Liver (tissue), 9 donors: ENCODE measurements around the gene TNFRSF6B. TPM values are rescaled to one million over a fixed set of nuclear protein-coding genes. Genes with fewer than 3 reads are reported as not detected.

Experiments used
- DNase-seq: peaks from one replicate; pipeline ENCODE4 v3.0.0-alpha.2; 2017; ENCODE audit warnings: low spot score
- H3K27ac ChIP-seq, 2 donors: one replicate each; pipeline ENCODE4 v1.7.0; 2013; ENCODE audit warnings: inconsistent platforms in 2 of 2, low read length in 2 of 2, control low read depth in 1 of 2, low read depth in 1 of 2, mild to moderate bottlenecking in 1 of 2
- H3K27me3 ChIP-seq, 4 donors: one replicate each; pipeline versions ENCODE4 v1.6.1 to v1.7.0; 2013; ENCODE audit warnings: low read length in 3 of 4, inconsistent platforms in 1 of 4, mild to moderate bottlenecking in 1 of 4, moderate library complexity in 1 of 4; ENCODE audit not compliant: control insufficient read depth in 4 of 4, insufficient read depth in 4 of 4
- H3K36me3 ChIP-seq, 4 donors: one replicate each; pipeline versions ENCODE4 v1.6.1 to v1.7.0; 2013; ENCODE audit warnings: low read length in 3 of 4, mild to moderate bottlenecking in 3 of 4, low read depth in 1 of 4, moderate library complexity in 1 of 4; ENCODE audit not compliant: control insufficient read depth in 4 of 4, insufficient read depth in 3 of 4
- H3K4me1 ChIP-seq, 4 donors: one replicate each; pipeline versions ENCODE4 v1.6.1 to v1.7.0; 2013; ENCODE audit warnings: low read length in 3 of 4, mild to moderate bottlenecking in 3 of 4, moderate library complexity in 1 of 4; ENCODE audit not compliant: control insufficient read depth in 4 of 4, insufficient read depth in 4 of 4
- H3K4me3 ChIP-seq, 3 donors: one replicate each; pipeline versions ENCODE4 v1.6.1 to v1.7.0; 2013; ENCODE audit warnings: low read length in 3 of 3, control low read depth in 1 of 3, low read depth in 1 of 3, mild to moderate bottlenecking in 1 of 3
- H3K9ac ChIP-seq, 2 donors: one replicate each; pipeline ENCODE4 v1.7.0; 2013; ENCODE audit warnings: low read length in 2 of 2, mild to moderate bottlenecking in 2 of 2, moderate library complexity in 2 of 2, control low read depth in 1 of 2, low read depth in 1 of 2
- H3K9me3 ChIP-seq, 4 donors: one replicate each; pipeline versions ENCODE4 v1.6.1 to v1.7.0; 2013; ENCODE audit warnings: low read length in 3 of 4; ENCODE audit not compliant: control insufficient read depth in 4 of 4
- ATF3 ChIP-seq: IDR thresholded peaks from 2 replicates; pipeline ENCODE4 v1.6.1; 2016; ENCODE audit warnings: antibody characterized with exemption
- CTCF ChIP-seq: fragments of 150-350 bp; IDR thresholded peaks from 2 replicates; pipeline ENCODE4 v1.5.1; 2017; ENCODE audit warnings: improper control_type of control experiment, low read depth, low read length; ENCODE audit not compliant: missing input control
- EGR1 ChIP-seq, 2 donors: IDR thresholded peaks; 2 replicates each; pipeline ENCODE4 v1.6.1; 2016 to 2018; ENCODE audit warnings: antibody characterized with exemption in 2 of 2, low read depth in 2 of 2
- FOXA1 ChIP-seq: IDR thresholded peaks from 2 replicates; pipeline ENCODE4 v1.6.1; 2016; ENCODE audit warnings: antibody characterized with exemption
- FOXA2 ChIP-seq: IDR thresholded peaks from 2 replicates; pipeline ENCODE4 v1.6.1; 2016; ENCODE audit warnings: antibody characterized with exemption
- GABPA ChIP-seq, 2 donors: IDR thresholded peaks in 1 of 2; conservative IDR thresholded peaks in 1 of 2; 2 replicates each; pipeline ENCODE4 v1.6.1; 2016; ENCODE audit warnings: antibody characterized with exemption in 2 of 2, mild to moderate bottlenecking in 1 of 2, moderate library complexity in 1 of 2
- HNF4A ChIP-seq, 2 donors: conservative IDR thresholded peaks; 2 replicates each; pipeline ENCODE4 v1.6.1; 2016; ENCODE audit warnings: antibody characterized with exemption in 2 of 2, mild to moderate bottlenecking in 2 of 2
- HNF4G ChIP-seq: IDR thresholded peaks from 2 replicates; pipeline ENCODE4 v1.6.1; 2016; ENCODE audit warnings: antibody characterized with exemption
- JUND ChIP-seq, 2 donors: IDR thresholded peaks; 2 replicates each; pipeline ENCODE4 v1.6.1; 2016; ENCODE audit warnings: antibody characterized with exemption in 2 of 2
- MAX ChIP-seq: IDR thresholded peaks from 2 replicates; pipeline ENCODE4 v1.6.1; 2016; ENCODE audit warnings: antibody characterized with exemption
- NR2F2 ChIP-seq: IDR thresholded peaks from 2 replicates; pipeline ENCODE4 v1.6.1; 2016; ENCODE audit warnings: antibody characterized with exemption
- RAD21 ChIP-seq, 2 donors: IDR thresholded peaks; 2 replicates each; pipeline ENCODE4 v1.6.1; 2016; ENCODE audit warnings: antibody characterized with exemption in 2 of 2, mild to moderate bottlenecking in 2 of 2
- REST ChIP-seq: IDR thresholded peaks from 2 replicates; pipeline ENCODE4 v1.6.1; 2016; ENCODE audit warnings: antibody characterized with exemption, mild to moderate bottlenecking
- RXRA ChIP-seq, 2 donors: IDR thresholded peaks; 2 replicates each; pipeline ENCODE4 v1.6.1; 2017 to 2018; ENCODE audit warnings: antibody characterized with exemption in 2 of 2, mild to moderate bottlenecking in 1 of 2
- SP1 ChIP-seq: IDR thresholded peaks from 2 replicates; pipeline ENCODE4 v1.6.1; 2018; ENCODE audit warnings: antibody characterized with exemption, mild to moderate bottlenecking
- TAF1 ChIP-seq: conservative IDR thresholded peaks from 2 replicates; pipeline ENCODE4 v1.6.1; 2016; ENCODE audit warnings: antibody characterized with exemption, mild to moderate bottlenecking
- YY1 ChIP-seq: IDR thresholded peaks from 2 replicates; pipeline ENCODE4 v1.6.1; 2016; ENCODE audit warnings: antibody characterized with exemption, mild to moderate bottlenecking
- ZBTB33 ChIP-seq: IDR thresholded peaks from 2 replicates; pipeline ENCODE4 v1.6.1; 2016; ENCODE audit warnings: antibody characterized with exemption
- WGBS: extraction: QIAGEN DNeasy Blood & Tissue Kit; methylation state at CpG from one replicate; pipeline ENCODE4 v1.1.7; 2013; 5-methylcytosine and 5-hydroxymethylcytosine counted together
- polyA plus RNA-seq, 2 donors: library from polyadenylated mRNA; stranded (reverse) in 1 of 2; unstranded in 1 of 2; fragments of 200-250 nt in 1 of 2; fragments of >200 nt in 1 of 2; fragmentation: Nextera tagmentation in 1 of 2; extraction: Ambion mirVana in 1 of 2; gene quantifications; one replicate each; pipeline versions ENCODE4 v1.2.1 to v1.2.3, GENCODE V29; 2013 to 2015
- total RNA-seq, 2 donors: library from RNA; depleted of rRNA; stranded (reverse); fragments of >200 nt; gene quantifications; one replicate each; pipeline ENCODE4 v1.2.3, GENCODE V29; 2014
- donor health status: healthy.
- donor health status: healthy.
- donor health status: healthy.
- donor health status: healthy.
- donor health status: healthy.

The TNFRSF6B gene
- total and polyA plus RNA-seq, 4 donors: 0.09 to 0.73 TPM; not detected in 2

GRCh38 chr20:63691711-63692435, 4.6 kb upstream of the TNFRSF6B start (continued):
- TF ChIP-seq NR2F2 (no peak), FOXA1 (no peak), RAD21 (IDR thresholded peaks at IDR 0.05) (no peak)

- H3K36me3 ChIP-seq: peaks cover 0 to 3% (median 0%) of the 10 kb centered on the region in 4 donors
- DNase-seq: no peak
Measured at GRCh38 chr20:63692436-63693082, 3.9 kb upstream of the TNFRSF6B start.

More at GRCh38 chr20:63692436-63693082, 3.9 kb upstream of the TNFRSF6B start:
- TF ChIP-seq RXRA (IDR thresholded peaks at IDR 0.05) (no peak), FOXA2 (no peak), FOXA1 (no peak), NR2F2 (no peak), EGR1 (IDR thresholded peaks at IDR 0.05; ENCODE audit: low read depth in 2 of 2) (no peak), YY1 (no peak), CTCF (no peak), SP1 (no peak), ZBTB33 (no peak), MAX (no peak), HNF4G (no peak), JUND (IDR thresholded peaks at IDR 0.05) (no peak), HNF4A (conservative IDR thresholded peaks at IDR 0.05) (no peak), REST (no peak), RAD21 (IDR thresholded peaks at IDR 0.05) (no peak), GABPA (IDR thresholded peaks at IDR 0.05 in 1 of 2, conservative IDR thresholded peaks at IDR 0.05 in 1 of 2) (no peak), ATF3 (no peak), TAF1 (no peak)
- H3K4me1 ChIP-seq: peaks cover 6 to 20% (median 11%) of the 10 kb centered on the region in 4 donors
- no peak overlapping the region for H3K9ac ChIP-seq
- no peak overlapping the region for H3K4me3 ChIP-seq
- 83% methylated on average over 20 of the region's 20 CpGs for WGBS
- H3K27me3 ChIP-seq: no peaks in the 10 kb centered on the region
- no peaks in the 10 kb centered on the region for H3K9me3 ChIP-seq
- H3K27ac ChIP-seq: no peak overlapping the region
